GM10266 (cell line): ENCODE data around the gene PITX2.
A peak's percentile ranks its signal among the peaks of the same experiment; 100 is the strongest.

ENCODE experiments used
- DNase-seq: peaks from one replicate; pipeline ENCODE4 v3.0.0; 2012; ENCODE audit errors: extremely low spot score
- TF ChIP-seq, protein P1 (sequence below): IDR thresholded peaks from 2 replicates; pipeline ENCODE4 v1.5.1; 2012; ENCODE audit warnings: mild to moderate bottlenecking, low read depth; ENCODE audit not compliant: control insufficient read depth, insufficient read depth; ENCODE audit errors: missing control alignments

PITX2 gene

GRCh38 chr4:110636171-110636679 is 13.3 kb upstream of the PITX2 start:
- TF ChIP-seq, protein P1, sequence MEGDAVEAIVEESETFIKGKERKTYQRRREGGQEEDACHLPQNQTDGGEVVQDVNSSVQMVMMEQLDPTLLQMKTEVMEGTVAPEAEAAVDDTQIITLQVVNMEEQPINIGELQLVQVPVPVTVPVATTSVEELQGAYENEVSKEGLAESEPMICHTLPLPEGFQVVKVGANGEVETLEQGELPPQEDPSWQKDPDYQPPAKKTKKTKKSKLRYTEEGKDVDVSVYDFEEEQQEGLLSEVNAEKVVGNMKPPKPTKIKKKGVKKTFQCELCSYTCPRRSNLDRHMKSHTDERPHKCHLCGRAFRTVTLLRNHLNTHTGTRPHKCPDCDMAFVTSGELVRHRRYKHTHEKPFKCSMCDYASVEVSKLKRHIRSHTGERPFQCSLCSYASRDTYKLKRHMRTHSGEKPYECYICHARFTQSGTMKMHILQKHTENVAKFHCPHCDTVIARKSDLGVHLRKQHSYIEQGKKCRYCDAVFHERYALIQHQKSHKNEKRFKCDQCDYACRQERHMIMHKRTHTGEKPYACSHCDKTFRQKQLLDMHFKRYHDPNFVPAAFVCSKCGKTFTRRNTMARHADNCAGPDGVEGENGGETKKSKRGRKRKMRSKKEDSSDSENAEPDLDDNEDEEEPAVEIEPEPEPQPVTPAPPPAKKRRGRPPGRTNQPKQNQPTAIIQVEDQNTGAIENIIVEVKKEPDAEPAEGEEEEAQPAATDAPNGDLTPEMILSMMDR, result no peak
- DNase-seq, result peak; percentile 18

DNA sequence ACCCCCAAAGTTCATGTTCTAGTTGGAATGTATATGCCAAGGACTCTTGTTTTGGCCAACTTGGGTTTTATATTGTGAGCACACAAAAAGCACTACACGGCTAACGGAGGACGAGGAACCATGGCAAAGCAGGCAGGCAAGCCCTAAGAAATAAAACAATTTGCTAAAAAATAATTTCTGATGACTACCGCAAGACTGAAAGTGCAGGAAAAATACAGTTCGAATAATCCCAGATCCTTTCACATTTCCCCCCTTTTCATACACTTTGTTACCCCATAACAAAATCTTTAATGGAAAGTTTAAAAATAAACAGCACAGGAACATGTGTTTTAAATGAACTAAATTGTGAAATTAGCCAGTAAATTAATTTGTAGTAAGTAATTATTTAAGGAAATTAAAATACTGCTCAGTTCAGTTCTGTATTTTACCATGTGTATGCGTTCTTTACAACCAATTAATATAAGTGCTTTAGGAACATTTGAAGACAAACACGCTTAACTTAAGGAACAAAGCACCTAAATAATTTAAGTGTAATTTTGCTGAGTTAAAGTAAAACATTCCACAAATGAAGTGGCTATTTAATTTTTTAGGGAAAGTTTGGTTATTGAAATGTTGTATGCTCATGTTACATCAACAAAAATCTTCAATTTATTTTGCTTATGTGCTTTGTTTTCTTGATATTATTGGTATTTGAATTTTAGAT is 12.4 kb upstream of the PITX2 start:
- TF ChIP-seq, protein P1, result no peak
- no peak for DNase-seq

DNA sequence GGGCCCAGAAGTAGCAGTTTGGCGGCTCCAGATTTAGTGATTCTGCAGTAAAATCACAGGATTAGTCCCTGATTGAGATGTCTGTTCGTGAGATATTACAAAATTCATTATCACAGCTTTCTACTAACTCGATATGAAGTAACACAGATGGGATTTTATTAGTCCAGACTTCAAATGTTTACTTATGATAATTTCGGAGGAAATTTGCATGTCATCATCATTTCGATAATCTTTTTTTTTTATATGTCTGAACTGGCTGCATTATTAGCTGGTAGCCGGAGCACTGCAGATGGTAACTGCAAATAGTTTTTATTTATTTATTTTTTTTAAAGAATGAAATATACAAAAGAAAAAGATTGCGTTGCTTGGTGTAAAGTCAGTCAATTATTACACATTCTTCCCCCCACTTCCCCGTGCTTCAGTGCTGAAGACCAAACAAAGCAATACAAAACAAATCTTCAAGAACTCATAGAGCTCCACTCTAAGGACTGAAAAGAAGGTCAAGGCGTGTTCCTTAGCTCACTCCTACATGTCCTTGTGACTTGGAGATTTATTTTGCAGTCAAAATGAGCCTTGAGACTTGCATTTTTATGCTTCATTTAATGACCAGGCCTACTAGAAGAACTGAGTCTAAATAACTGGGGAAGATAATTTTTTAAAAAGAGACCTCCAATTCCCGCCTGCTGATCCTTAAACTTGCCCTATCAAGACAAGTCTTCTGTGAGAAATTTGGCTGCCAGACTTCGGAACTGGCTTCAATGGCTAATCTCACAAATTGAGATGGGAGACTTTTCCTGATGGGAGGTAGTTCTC is 11.7 kb upstream of the PITX2 start:
- TF ChIP-seq, protein P1, result no peak
- DNase-seq, result peak; percentile 13

- TF ChIP-seq, protein P1, result no peak
- peak; percentile 34 for DNase-seq
These were observed 10.8 kb upstream of the PITX2 start for GRCh38 chr4:110633358-110634341.

DNA sequence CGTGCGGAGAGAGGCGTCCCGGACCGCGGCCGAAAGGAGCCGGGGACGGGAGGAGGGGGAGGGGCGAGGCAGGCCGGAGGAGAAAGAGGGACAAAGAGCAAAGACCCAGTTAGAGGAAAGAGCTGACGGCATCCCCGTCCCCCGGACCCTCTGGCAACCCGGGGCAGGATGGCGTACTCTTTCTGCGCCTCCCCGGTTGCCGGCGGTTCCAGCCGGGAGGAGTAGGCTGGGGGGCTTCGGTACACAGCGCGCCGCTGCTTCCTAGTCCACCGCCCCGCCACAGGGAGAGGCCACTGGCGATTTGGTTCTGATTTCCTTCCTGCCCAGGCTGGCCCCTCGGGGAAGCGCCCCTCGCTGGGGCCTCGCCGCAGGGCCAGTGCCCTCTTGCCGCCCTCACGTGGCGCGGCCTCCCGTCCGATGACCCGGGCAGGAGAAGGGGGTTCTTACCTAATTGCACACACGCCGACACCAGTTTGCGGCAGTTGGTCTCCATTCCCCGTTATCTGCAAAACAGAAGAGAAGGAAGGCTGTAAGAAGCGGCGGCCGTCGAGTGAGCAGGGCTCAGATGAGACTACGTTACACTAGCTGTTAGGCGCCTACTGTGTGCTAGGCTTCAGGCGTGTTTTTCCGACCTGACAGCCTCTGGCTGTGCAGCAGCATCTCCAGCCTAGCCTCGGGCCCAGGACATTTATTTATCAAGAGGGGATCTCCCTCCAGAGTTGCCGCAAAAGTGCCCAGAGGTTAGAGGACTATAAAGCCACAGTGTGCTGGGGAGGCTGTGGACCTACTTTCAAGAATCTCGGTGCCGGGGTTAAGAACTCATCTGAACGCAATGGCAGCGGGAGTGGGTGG is 9.9 kb upstream of the PITX2 start:
- TF ChIP-seq, protein P1, result no peak
- peak; percentile 33 for DNase-seq
